NCI-H1694 (cell line): ENCODE data around the gene ACSL4.
"Not testable (repeated sequence)": the region's sequence is repeated elsewhere in the genome, so short reads cannot be mapped to it uniquely, and the experiment has no call there.

Experiments
- DNase-seq: peaks from one replicate; lab custom pipeline; 2025; lab: John Stamatoyannopoulos, UW

ACSL4 gene

DNA sequence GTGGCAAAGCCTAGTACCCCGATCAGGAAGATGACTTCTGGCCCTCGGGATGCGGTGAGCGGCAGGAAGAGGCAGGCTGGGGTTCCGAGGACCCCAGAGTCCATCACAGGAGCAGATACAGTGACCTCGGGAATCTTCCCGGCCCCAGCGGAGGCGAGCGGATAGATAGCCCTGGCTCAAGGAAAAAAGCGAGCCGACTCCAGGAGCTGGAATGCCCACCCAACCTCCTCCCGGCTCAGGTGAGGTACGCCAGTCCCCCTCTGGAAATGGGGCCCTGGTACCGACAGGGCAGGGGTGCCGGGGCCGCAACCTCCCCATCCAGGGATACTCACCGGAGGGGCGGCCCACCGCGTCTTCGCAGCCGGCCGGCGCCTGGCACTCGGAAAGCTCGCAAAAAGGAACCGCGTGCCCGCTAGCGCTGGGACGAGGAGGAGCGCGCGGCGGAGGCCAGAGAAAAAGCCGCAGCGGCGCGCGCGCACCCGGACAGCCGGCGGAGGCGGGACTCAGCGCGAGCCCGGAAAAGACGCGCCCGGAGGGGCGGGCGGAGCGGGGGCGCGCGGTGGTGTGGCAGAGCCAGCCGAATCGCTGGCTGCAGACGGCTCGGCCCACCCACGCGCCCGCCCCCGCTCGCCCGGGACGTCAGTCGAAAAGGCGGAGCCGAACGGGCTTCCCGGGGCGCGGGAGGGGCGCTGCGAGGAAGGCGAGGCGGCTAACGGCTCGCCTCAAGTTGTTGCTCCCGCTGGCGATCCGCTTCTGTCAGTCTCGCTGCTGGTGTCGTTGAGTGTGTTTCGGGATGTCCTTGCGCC is at the start of gene ACSL4:
Gene ACSL4, minus strand, starts transcription at position 451 of the 806 bp plus-strand sequence. CDS start 49,894 bp downstream, outside the sequence.
- DNase-seq = peak; percentile 47

DNA sequence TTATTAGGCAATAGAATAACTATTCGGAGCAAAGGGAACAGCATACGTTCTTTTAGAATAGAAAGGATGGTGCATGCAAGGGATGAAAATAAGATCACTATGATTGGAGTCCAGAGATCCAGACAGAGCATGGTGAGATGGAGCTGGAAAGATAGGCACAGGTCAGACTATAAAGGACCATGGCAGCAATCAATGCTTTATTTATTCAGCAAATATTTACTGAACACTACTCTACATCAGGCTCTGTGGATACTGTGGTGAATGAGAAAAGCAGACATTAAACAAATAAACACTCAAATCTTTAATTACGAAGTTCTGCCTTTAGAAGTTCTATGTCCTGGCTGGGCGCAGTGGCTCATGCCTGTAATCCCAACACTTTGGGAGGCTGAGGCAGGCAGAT is 44.7 kb upstream of the ACSL4 start:
- DNase-seq = no peak

DNA sequence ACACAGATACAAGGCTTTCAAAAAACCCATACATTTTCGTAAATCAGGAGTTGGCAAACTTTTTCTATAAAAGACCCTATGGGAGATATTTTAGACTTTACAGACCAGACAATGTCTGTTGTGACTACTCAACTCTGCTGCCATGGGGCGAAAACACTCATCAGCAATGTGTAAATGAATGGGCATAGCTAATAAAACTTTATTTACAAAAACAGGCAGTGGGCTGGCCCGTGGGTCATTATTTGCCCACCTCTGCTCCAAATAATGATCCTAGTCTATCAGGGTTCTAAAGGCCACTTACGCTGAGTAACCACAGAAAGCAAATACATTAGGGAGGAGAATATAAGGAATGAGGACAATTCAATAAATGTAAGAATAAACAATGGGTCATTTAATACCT is 43.9 kb upstream of the ACSL4 start:
- no peak for DNase-seq

DNA sequence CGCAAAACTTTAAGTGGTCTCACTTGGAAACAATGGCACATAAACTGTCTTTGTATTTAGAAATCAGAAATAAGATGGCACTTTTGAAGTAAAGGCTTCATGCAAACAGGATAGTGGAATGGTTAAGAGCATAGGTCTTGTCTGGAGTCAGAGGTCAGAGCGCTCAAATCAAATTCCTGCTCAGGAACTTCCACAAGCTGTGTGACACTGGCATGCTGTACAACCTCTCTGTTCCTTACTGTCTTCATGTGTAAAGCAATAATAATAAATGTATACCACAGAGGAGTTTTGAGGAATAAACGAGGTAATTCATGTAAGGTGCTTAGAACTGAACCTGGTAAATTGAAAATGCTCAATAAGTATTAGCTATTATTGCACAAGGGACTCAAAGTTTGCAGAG is 43.4 kb upstream of the ACSL4 start:
- DNase-seq = no peak

DNA sequence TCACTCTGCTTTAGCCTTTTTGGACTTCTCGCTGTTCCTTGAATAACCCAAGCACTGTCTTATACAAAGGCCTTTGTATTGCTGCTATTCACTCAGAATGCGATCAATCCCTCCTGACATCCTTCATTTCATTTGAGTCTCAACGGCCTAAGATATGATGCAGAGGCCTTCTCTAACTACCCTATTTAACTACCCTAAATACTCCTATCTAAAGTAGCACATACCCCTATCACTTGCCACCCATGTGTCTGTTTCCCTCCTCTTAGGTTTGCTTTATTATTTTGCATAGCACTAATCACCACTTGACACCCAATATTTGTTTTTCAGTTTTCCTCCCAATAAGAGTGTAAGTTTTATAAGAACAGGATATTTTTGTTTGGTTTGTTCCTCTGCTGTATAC is 42.3 kb upstream of the ACSL4 start:
- no peak for DNase-seq

DNA sequence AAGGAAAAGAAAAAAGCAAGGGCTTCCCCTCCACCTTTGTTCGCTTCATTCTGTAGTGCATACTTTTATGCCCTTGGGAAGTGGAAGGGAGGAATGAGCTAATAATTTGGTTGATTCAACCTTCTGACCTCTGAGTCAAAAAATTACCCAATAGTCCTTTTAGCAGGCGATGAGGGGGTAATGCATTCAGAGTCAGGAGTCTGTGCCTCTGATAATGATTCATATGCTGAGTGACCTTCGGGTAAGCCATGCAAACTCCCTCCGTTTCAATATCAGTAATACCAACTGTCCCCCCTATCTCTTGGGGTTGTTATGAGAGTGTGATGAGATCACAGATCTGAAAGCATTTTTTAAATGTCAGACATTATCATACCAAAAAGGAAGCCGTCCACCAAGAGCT is 41.6 kb upstream of the ACSL4 start:
- DNase-seq = no peak

DNA sequence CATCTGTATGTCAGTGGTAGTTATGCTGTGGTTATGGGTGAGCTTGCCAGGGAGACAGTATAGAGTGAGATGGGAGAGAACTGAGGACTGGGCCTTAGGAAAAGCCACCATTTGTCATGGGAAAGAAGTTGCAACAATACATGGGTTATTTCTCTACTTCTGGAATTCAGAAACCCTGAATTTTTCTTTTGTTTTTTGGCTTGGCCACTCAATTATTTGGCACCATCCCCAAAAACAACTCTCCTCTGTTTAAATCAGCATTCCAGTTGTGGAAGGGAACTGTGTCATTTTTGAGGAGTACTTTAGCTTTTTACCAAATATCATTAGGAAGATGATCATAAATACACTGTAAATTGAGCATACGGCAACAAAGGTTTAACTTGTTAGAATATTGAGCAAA is 41.1 kb upstream of the ACSL4 start:
- no peak for DNase-seq

DNA sequence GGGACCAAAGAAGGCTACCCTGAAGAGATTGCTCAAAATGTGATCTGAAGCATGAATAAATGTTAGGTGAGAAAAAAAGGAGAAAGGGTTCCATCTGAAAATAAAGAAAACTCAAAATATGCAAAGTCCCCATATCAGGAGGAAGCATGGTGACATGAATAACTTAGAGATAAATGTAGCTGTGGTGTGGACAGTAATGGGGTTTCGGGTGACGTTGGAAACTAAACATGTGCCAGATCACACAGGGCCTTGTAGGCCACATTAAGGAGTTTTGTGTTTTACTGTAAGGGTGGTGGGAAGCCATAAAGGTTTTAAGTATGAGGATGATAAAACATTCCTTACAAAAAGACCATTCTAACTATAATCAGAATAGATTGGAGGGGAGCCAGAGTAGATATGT is 40.3 kb upstream of the ACSL4 start:
- DNase-seq = no peak

DNA sequence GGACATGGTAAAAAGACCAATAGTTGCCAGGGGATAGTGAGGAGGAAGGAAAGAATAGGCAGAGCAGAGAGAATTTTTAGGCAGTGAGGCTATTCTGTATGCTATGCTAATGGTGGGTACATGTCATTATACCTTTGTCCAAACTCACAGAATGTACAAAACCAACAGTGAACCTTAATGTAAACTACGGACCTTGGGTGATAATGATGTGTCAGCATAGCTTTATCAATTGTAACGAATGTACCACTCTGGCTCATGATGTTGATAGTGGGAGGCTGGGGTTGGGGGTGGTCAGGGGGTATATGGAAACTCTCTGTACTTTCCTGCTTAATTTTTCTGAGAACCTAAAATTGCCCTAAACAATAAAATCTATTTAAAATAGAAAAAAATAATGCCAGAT is 37.7 kb upstream of the ACSL4 start:
- no peak for DNase-seq

DNA sequence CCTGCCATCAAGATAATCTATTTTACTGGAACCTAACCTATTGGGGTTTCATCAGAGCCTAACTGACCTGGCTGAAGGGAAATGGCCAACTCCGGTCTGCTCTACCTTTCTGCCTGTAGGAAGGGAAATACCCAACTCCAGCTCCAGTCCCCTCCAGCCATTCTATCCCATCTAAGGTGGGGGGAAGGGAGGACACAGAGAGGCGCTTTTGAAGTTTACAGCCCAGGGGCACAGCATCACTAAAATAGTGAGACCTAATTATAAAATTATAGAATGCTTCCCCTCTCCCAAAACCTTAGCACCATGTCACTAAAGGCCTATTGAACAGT is 27.8 kb upstream of the ACSL4 start:
- DNase-seq = no peak

DNA sequence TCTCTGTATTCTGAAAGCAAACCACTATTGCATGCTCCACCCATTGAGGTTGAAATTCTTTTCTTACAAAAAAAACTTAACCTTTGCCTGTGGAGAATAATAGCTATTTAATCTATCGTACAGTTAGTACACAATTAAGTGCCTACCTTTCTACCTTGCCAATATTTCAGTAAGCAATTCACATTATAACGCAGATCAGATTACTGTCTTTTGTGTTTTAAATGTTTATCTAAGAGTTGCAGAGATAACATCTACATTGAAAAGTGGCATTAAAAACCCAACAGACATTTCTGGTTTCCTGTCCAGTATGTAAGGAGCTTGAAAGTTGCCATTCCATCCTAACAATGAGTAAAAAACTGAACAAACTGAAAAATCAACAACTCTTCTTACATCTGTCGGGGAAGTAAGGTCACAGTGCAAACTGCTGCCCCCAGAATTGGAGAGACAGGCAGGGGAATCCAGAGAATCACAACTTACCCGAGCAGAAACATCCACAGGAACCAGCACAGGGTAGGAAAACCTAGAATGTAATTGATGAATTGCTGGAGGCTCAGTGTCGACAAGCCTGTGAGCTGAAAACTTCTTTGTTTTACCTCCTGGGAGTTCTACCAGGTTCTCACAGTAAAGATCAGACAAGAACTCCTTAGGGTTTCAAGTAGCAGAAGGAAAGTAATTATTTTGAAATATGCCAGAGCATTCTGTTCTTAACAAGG is 27.3 kb upstream of the ACSL4 start:
- no peak for DNase-seq

DNA sequence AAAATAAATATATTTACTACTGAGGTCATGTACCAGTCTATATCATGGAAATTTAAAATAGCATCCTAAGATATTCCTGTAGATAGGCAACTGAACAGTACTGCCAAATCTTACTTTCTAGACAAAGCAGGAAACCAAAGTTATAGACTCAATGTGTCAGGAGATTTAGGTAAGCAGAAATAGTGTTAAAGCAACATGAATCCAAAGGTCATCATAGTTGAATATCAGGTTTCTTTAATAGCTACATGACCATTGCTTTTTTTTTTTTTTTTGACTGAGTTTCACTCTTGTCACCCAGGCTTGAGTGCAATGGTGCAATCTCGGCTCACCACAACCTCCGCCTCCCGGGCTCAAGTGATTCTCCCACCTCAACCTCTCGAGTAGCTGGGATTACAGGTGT is 20.2 kb upstream of the ACSL4 start:
- no peak for DNase-seq

DNA sequence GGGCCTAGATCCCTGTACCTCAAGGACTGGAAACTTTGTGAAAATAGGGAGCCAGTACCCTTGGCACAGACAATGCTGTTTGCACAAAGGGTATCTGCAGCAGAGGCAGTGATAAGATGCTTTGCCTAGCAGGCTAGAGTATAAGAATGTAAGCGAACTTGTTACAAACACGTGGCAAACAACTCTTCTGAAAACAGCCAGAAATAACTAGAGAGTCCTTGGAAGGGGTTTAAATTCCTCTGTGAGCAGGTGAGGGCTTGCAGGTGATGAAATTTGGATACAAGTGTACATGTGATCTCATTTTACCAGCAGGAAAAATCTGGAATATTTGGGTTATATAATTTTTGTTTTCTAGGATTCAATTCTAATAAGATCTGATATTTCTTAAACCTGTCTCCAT is 18.6 kb upstream of the ACSL4 start:
- DNase-seq = no peak

DNA sequence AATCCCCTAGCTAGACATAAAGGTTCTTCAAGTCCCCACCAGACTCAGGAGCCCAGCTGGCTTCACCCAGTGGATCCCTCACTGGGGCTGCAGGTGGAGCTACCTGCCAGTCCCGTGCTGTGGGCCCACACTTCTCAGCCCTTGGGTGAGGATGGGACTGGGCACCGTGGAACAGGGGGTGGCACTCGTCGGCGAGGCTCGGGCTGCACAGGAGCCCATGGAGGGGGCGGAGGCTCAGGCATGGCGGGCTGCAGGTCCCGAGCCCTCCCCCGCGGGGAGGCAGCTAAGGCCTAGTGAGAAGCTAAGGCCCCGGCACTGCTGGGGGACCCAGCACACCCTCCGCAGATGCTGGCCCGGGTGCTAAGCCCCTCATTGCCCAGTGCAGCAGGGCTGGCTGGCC is 16.1 kb upstream of the ACSL4 start:
- DNase-seq = no peak

DNA sequence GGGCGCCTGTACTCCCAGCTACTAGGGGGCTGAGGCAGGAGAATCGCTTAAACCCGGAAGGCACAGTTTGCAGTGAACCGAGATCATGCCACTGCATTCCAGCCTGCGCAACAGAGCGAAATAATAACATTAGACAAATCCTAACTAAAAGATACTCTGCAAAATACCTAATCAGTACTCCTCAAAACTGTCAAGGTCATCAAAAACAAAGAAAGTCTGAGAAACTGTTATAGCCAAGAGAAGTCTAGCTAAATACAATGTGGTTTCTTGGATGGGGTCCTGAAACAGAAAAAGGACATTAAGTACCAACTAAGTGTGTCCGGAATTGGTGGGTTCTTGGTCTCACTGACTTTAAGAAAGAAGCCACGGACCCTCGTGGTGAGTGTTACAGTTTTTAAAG is 14.6 kb upstream of the ACSL4 start:
- DNase-seq = no peak

DNA sequence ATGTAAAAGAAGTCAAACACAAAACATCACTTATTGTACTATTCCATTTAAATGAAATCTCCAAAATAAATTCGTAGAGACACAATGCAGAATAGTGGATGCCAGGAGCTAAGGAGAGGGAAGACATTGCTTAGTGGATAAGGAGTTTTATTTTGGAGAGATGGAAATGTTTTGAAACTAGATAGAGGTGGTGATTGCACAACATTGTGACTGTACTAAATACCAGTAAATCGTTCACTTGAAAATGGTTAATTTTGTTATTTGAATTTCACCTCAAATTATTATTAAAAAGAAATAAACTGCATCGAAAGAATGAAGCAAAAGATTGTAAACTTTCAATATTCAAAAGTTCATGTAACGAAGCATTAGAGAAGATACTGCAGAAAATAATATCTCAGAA is 9.7 kb upstream of the ACSL4 start:
- no peak for DNase-seq

DNA sequence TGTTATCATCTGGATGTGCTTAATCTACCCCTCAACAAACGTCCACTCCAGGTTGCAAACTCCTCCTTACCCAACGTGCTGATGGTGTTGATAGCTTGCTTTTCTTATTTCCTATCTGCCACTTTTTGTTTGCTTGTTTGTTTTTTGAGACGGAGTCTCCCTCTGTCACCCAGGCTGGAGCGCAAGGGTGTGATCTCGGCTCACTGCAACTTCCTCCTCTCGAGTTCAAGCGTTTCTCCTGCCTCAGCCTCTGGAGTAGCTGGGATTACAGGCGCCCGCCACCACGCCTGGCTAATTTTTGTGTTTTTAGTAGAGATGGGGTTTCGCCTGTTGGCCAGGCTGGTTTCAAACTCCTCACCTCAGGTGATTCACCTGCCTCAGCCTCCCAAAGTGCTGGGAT is 7.8 kb upstream of the ACSL4 start:
- not testable (repeated sequence) for DNase-seq

DNA sequence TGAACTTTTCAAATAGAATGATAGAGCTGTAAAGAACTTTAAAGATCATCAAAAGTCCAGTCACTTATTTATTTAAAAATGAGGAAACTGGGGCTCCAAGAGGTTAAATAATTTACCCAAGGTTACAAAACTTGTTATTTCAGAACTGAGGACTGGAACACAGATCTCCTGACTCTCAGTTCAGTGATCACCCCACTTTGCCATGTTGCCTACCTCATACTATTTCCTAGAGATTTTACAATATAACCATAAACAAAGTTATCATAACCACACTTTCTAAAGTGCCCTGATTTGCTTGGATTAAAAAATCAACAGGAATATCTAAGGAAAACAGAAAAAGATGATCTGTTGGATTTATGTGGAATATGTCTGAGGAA is 7.4 kb upstream of the ACSL4 start:
- no peak for DNase-seq

DNA sequence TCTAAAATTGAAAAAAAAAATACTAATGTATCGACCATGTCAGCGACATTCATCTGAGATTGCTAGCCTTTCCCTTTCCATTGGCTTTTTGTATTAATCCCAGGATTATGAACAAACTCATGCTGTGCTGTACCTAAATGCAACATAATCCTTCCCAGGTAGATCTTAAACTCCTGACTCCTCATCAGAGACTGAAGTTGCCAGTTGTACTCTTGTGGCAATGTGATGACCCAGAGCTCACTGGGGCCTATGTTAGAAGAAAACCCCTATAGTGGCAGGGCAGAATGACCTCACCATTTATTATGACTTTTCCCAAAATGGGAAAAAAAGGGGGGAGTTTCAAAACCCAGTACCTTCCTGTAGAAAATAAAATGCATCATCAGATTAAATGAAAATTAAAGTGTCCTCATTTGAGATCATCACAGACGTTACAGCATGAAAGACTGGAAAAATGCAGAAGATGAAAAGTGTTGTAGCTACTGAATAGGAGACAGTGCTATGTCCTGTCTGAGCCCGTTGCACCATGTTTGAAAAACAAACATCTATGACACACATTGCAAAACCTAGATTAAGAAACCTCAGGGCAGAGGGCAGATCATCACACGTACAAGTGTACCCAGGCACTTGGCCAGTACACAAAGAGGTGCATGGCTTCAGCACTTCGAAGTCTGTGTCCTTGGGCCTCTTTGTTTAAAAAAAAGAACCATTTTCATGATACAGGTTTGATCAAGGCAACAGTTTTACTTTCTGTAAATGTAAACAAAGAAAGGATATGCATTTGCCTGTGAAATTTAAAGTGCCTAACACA is 6.8 kb upstream of the ACSL4 start:
- DNase-seq = no peak

DNA sequence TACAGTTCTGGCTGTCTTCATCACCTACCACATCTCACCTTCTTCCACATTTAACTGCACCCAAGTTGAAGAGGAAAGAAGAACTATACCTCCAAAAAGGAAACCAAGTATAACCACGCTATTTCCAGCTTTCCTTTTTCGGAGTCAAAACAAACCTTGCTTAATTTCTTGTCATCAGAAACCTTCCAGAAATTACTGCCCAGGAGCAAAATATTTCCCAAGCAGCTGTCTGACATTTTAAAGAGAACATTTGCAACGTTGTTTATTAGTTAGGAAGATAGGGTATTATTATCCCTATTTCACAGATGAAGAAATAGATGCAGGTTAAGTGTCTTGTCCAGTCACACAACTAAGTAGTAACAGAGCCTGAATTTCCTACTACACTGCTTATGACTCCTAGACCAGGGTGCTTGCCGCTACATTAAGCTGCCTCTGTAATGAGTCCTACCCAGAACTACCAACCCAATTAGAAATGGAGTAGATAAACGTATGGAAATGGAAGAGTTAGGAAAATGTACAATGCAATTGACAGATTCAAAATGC is 2.2 kb upstream of the ACSL4 start:
- DNase-seq = no peak

DNA sequence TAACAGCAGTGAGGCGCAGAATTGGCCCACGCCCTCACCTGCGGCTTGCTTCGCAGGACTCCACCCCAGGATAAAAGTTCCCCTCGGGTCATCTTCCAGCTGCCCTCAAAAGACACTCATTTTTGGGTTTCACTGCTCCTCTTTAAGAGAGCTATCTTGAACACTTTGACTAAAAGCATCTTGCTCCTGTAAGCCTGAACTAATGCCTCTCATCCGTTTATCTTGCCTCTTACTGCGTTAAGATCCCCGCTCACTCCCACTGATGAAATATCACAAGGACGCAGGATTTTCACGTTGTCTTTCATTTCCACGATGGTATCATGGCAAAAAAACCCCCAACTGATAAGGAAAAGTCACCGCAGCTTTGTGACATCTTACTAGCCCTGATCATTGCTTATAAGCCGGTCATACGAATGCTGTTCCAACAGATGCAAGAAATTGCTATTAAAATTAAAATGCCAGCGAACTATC is 591 bp upstream of the ACSL4 start:
- DNase-seq = no peak

DNA sequence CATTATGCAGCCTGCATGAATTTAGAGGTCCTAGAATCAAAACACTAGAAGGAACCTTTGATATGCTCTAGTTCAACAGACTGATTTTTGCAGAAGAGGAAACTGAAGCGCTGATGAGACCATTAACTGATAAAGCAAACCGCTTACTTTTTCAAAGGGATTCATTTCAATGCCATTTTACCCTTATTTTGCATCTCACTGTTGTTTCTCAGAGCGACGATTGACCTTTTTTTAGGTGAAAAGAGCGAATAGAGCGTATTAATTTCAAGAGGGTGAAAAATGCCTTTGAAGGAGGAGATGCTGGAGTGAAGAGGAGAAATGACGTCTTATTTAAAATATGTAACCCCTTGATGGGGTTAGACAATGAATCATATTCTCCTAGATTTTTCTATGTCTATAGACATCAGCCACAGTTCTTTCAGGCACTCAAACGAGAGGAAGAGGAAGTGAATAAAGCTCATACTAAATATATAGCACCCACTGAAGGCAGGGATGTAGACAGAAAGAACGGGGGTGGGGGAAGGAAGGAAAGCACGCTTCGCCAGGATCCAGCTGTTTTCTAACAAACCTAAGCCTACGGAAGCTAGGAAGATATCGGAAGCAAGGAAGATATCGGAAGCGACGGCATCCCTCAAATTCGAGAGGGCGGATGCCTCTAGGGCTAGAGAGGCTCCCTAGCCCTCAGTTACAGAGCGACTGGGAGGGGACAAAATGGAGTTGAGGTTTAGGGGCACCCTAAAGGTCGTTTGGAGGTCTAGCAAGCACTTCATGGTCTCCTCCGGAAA is 848 bp downstream of the ACSL4 start:
- DNase-seq = no peak
